HepG2 (cell line): ENCODE results near the gene ZNF618. TPM values are rescaled to one million over a fixed set of nuclear protein-coding genes. Genes with fewer than 3 reads are reported as not detected.

ENCODE experiments used
- ATAC-seq: fragments of 200-7000 bp; cut with Tn5 transposase; 3 replicates; pipeline ENCODE4 v1.9.1; 2020; ENCODE audit warnings: mild to moderate bottlenecking, moderate library complexity
- BruUV-seq: library from RNA; stranded (reverse); fragments of 400-500 nt; replicated peaks from 2 replicates; lab custom pipeline; 2021; lab: Mats Ljungman, UMichigan
- CTCF ChIA-PET: fragments of 300-600 bp; formaldehyde crosslinking; extraction: SDS; loops from one replicate; lab custom pipeline; 2021; ENCODE audit warnings: low total read pairs, inconsistent platforms, low intra/inter-chr PET ratio; lab: Yijun Ruan, JAX
- POLR2A ChIA-PET: fragments of 350-600 bp; sonication (Branson Sonifier 250); formaldehyde crosslinking; loops from one replicate; lab custom pipeline; 2020; ENCODE audit warnings: antibody characterized with exemption, inconsistent platforms; lab: Yijun Ruan, JAX
- DNase-seq: peaks from one replicate; pipeline ENCODE4 v3.0.0-alpha.2; 2015; ENCODE audit warnings: low spot score
- FAIRE-seq: peaks from 3 replicates; lab custom pipeline; 2011; peaks lifted over from hg19 to GRCh38; lab: Jason Lieb, UNC
- H2AFZ ChIP-seq: one replicate; pipeline ENCODE4 v1.6.1; 2011; ENCODE audit warnings: low read length, inconsistent platforms
- H3K27ac ChIP-seq: fragments of 300-600 bp; 3 replicates; pipeline ENCODE4 v1.8.0; 2011; ENCODE audit warnings: mixed run types, mild to moderate bottlenecking, mixed read lengths, low read length, inconsistent platforms; ENCODE audit not compliant: insufficient read depth; ENCODE audit errors: extremely low read length
- H3K27me3 ChIP-seq, 2 experiments: fragments of 200-600 bp in 1 of 2; 2 replicates in 1 of 2; 3 replicates in 1 of 2; pipeline versions ENCODE4 v1.6.0 to v1.8.0; 2011; ENCODE audit warnings: low read length in 2 of 2, mild to moderate bottlenecking in 2 of 2, moderate library complexity in 2 of 2, inconsistent platforms in 1 of 2; ENCODE audit not compliant: insufficient read depth in 2 of 2, control insufficient read depth in 1 of 2
- H3K36me3 ChIP-seq, 2 experiments: fragments of 200-600 bp in 1 of 2; replicated peaks in 1 of 2; 2 replicates in 1 of 2; 3 replicates in 1 of 2; pipeline versions ENCODE4 v1.5.1 to v1.8.0; 2011; ENCODE audit warnings: low read length in 2 of 2, inconsistent platforms in 1 of 2; ENCODE audit not compliant: insufficient read depth in 2 of 2, control insufficient read depth in 1 of 2
- H3K4me1 ChIP-seq: 2 replicates; pipeline ENCODE4 v1.5.1; 2012; ENCODE audit warnings: low read length, inconsistent platforms; ENCODE audit not compliant: insufficient read depth
- H3K4me2 ChIP-seq: 2 replicates; pipeline ENCODE4 v1.6.0; 2011; ENCODE audit warnings: low read depth, low read length, inconsistent platforms
- H3K4me3 ChIP-seq, 3 experiments: fragments of 200-600 bp in 1 of 3; sonication (generic), shearing (Covaris generic) in 1 of 3; replicated peaks in 1 of 3; 2 replicates each; pipeline ENCODE4 v1.5.1; 2011 to 2016; ENCODE audit warnings: low read length in 3 of 3, inconsistent platforms in 2 of 3, low read depth in 2 of 3, mild to moderate bottlenecking in 2 of 3, control low read depth in 1 of 3, mixed read lengths in 1 of 3; ENCODE audit not compliant: insufficient read depth in 1 of 3
- H3K79me2 ChIP-seq: one replicate; pipeline ENCODE4 v1.6.1; 2011; ENCODE audit warnings: low read length, inconsistent platforms; ENCODE audit not compliant: insufficient read depth
- H3K9ac ChIP-seq: 2 replicates; pipeline ENCODE4 v1.6.0; 2011; ENCODE audit warnings: mild to moderate bottlenecking, low read depth, low read length, inconsistent platforms; ENCODE audit not compliant: insufficient read depth
- H3K9me3 ChIP-seq: 2 replicates; pipeline ENCODE4 v1.5.1; 2012; ENCODE audit warnings: mild to moderate bottlenecking, low read length
- H4K20me1 ChIP-seq: 2 replicates; pipeline ENCODE4 v1.6.0; 2011; ENCODE audit warnings: inconsistent platforms, mild to moderate bottlenecking, low read length, moderate library complexity; ENCODE audit not compliant: insufficient read depth
- GATAD2A ChIP-seq: IDR thresholded peaks from 2 replicates; pipeline ENCODE4 v1.6.1; 2016
- HIC2 ChIP-seq: sonication (generic); formaldehyde crosslinking; IDR thresholded peaks from 2 replicates; pipeline ENCODE4 v1.9.0; 2022; ENCODE audit warnings: low read depth, missing genetic modification reagents
- KLF11 ChIP-seq: IDR thresholded peaks from 2 replicates; pipeline ENCODE4 v1.6.1; 2016; ENCODE audit warnings: missing compliant biosample characterization
- KLF6 ChIP-seq: IDR thresholded peaks from 2 replicates; pipeline ENCODE4 v1.8.0; 2016; ENCODE audit warnings: missing biosample characterization, missing genetic modification reagents
- POLR2A ChIP-seq, 2 experiments: IDR thresholded peaks; 2 replicates each; pipeline ENCODE4 v1.6.1; 2011; ENCODE audit warnings: low read depth in 2 of 2, low read length in 2 of 2, mild to moderate bottlenecking in 1 of 2, moderate library complexity in 1 of 2; ENCODE audit not compliant: insufficient read depth in 1 of 2
- SKI ChIP-seq: fragments of 450-650 bp; IDR thresholded peaks from one replicate; pipeline ENCODE4 v1.6.1; 2018; ENCODE audit warnings: mild to moderate bottlenecking; ENCODE audit not compliant: partially characterized antibody
- WGBS: methylation state at CpG from one replicate; pipeline ENCODE4 v1.1.6; 2017; ENCODE audit warnings: low lambda C conversion rate; 5-methylcytosine and 5-hydroxymethylcytosine counted together
- in situ Hi-C: cut with HindIII; loops from 2 replicates; pipeline ENCODE4 v1.10.0; 2017; ENCODE audit warnings: low pct_unique_long_range_greater_than_20kb; ENCODE audit not compliant: extremely low pct_ligation_motif_present
- intact Hi-C: fragments of 100-400 bp; cut with micrococcal nuclease; formaldehyde crosslinking; loops from one replicate; pipeline ENCODE4 v1.10.0; 2022; ENCODE audit not compliant: unreplicated experiment
- polyA plus RNA-seq, 8 experiments: library from polyadenylated mRNA; depleted of rRNA in 3 of 8; stranded (reverse) in 7 of 8; unstranded in 1 of 8; fragments of >200 nt; fragmentation: Illumina TruSeq in 4 of 8; extraction: Trizol in 4 of 8; gene quantifications; 2 replicates each; pipeline versions ENCODE4 v1.2.1 to v1.2.3, GENCODE V29; 2011 to 2016; ENCODE audit warnings: low read depth in 4 of 8, missing spikeins in 1 of 8, mixed read lengths in 1 of 8; ENCODE audit not compliant: insufficient read depth in 1 of 8
- total RNA-seq, 5 experiments: library from RNA; depleted of rRNA; stranded (reverse); fragments of >200 nt; fragmentation: Illumina TruSeq; extraction: Trizol; gene quantifications; 2 replicates each; pipeline ENCODE4 v1.2.3, GENCODE V29; 2016; ENCODE audit warnings: low read depth in 1 of 5
- TF ChIP-seq, protein P1 (sequence below): sonication (generic); formaldehyde crosslinking; IDR thresholded peaks from 2 replicates; pipeline ENCODE4 v1.5.0; 2020; ENCODE audit warnings: mild to moderate bottlenecking, missing genetic modification reagents
- TF ChIP-seq, protein P2 (sequence below): IDR thresholded peaks from 2 replicates; pipeline ENCODE4 v1.6.1; 2016; ENCODE audit warnings: missing compliant biosample characterization, missing genetic modification reagents, borderline replicate concordance

Gene ZNF618
- total and polyA plus RNA-seq, 2 of the 13 experiments (the other 11 are each of a cell fraction or from before 2014, with no cell fraction given): 0.07 TPM

DNA sequence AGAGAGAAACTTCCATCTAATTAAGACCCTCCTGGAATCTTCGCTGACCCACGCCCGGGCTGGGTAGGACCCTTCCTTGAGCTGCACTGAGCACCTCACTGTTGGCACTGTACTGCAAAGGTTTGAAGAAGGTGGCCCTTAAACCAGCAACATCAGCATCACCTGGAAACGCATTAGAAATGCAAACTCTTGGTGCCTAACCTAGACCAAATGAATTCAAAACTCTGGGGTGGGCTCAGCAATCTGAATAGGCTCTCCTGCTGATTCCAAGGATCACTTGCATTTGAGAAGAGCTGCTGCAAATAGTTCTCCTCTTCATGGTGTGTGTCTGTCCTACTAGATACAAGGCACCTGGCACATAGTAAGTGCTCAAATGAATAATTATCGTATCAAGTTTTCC, 2.7 kb upstream of the ZNF618 start:
- Histone ChIP-seq H3K79me2 (no peaks in the 10 kb centered on the region), H3K9me3 (no peaks in the 10 kb centered on the region), H4K20me1 (no peaks in the 10 kb centered on the region), H3K36me3 (no peaks in the 10 kb centered on the region), H3K4me1 (no peaks in the 10 kb centered on the region), H3K4me3 (no peak overlapping the region), H3K27me3 (peaks cover 2 to 46% of the 10 kb centered on the region in 2 experiments; a peak in 4 of 5 replicates), H3K27ac (no peak overlapping the region), H3K4me2 (no peak overlapping the region), H2AFZ (no peak overlapping the region), H3K9ac (no peak overlapping the region)
- in situ Hi-C loops (no loop called here), intact Hi-C loops (loop anchor here (10.0 kb wide), 1 partner anchor 171 kb away; no protein-coding TSS in a partner anchor)
- WGBS: 56% methylated on average over 5 of the region's 5 CpGs
- DNase-seq (no peak), ATAC-seq (no peak), FAIRE-seq (no peak)
- CTCF ChIA-PET: no interaction called here
- TF ChIP-seq GATAD2A (CRISPR knock-in tag): no peak
- no peak for TF ChIP-seq POLR2A (IDR thresholded peaks at IDR 0.05; ENCODE audit: insufficient read depth in 1 of 2, low read depth in 2 of 2, low read length in 2 of 2)
- TF ChIP-seq KLF11: no peak
- TF ChIP-seq, protein P1, sequence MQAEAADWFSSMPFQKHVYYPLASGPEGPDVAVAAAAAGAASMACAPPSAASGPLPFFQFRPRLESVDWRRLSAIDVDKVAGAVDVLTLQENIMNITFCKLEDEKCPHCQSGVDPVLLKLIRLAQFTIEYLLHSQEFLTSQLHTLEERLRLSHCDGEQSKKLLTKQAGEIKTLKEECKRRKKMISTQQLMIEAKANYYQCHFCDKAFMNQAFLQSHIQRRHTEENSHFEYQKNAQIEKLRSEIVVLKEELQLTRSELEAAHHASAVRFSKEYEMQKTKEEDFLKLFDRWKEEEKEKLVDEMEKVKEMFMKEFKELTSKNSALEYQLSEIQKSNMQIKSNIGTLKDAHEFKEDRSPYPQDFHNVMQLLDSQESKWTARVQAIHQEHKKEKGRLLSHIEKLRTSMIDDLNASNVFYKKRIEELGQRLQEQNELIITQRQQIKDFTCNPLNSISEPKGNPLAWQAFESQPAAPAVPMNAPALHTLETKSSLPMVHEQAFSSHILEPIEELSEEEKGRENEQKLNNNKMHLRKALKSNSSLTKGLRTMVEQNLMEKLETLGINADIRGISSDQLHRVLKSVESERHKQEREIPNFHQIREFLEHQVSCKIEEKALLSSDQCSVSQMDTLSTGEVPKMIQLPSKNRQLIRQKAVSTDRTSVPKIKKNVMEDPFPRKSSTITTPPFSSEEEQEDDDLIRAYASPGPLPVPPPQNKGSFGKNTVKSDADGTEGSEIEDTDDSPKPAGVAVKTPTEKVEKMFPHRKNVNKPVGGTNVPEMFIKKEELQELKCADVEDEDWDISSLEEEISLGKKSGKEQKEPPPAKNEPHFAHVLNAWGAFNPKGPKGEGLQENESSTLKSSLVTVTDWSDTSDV: no peak
- TF ChIP-seq, protein P2, sequence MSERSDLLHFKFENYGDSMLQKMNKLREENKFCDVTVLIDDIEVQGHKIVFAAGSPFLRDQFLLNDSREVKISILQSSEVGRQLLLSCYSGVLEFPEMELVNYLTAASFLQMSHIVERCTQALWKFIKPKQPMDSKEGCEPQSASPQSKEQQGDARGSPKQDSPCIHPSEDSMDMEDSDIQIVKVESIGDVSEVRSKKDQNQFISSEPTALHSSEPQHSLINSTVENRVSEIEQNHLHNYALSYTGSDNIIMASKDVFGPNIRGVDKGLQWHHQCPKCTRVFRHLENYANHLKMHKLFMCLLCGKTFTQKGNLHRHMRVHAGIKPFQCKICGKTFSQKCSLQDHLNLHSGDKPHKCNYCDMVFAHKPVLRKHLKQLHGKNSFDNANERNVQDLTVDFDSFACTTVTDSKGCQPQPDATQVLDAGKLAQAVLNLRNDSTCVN (CRISPR knock-in tag): no peak
- TF ChIP-seq KLF6: no peak
- no peak for TF ChIP-seq HIC2 (CRISPR knock-in tag)
- no peak for TF ChIP-seq SKI
- POLR2A ChIA-PET: no interaction called here
- BruUV-seq: no TSS peak
